IMR-90 (cell line): ENCODE results near the gene TAGLN2. TPM values are rescaled to one million over a fixed set of nuclear protein-coding genes. Genes with fewer than 3 reads are reported as not detected.

Experiments used
- ATAC-seq: fragments of 200-7000 bp; cut with Tn5 transposase; 2 replicates; pipeline ENCODE4 v1.9.1; 2020; ENCODE audit warnings: low read depth, mild to moderate bottlenecking, moderate library complexity
- BruUV-seq: library from RNA; stranded (reverse); fragments of 400-500 nt; replicated peaks from 2 replicates; lab custom pipeline; 2021; lab: Mats Ljungman, UMichigan
- CTCF ChIA-PET: fragments of 300-600 bp; formaldehyde crosslinking; extraction: SDS; loops from one replicate; lab custom pipeline; 2021; ENCODE audit warnings: antibody characterized with exemption; lab: Yijun Ruan, JAX
- POLR2A ChIA-PET: fragments of 300-600 bp; sonication (Branson Sonifier 250); formaldehyde crosslinking; loops from one replicate; lab custom pipeline; 2022; ENCODE audit warnings: antibody characterized with exemption; ENCODE audit not compliant: unreplicated experiment; lab: Charles Lee
- DNase-seq: peaks from one replicate; pipeline ENCODE4 v3.0.0; 2013
- H2AFZ ChIP-seq: replicated peaks from 2 replicates; pipeline ENCODE3; 2013; ENCODE audit warnings: low read length, mild to moderate bottlenecking; ENCODE audit not compliant: poor library complexity
- H2AK5ac ChIP-seq: 2 replicates; pipeline ENCODE4 v1.6.1; 2013; ENCODE audit warnings: low read depth, low read length, inconsistent platforms
- H2AK9ac ChIP-seq: replicated peaks from 2 replicates; pipeline ENCODE3; 2013; ENCODE audit warnings: mild to moderate bottlenecking, low read depth, low read length, moderate library complexity; ENCODE audit not compliant: poor library complexity
- H2BK120ac ChIP-seq: 2 replicates; pipeline ENCODE4 v1.6.1; 2013; ENCODE audit warnings: low read depth, low read length, inconsistent platforms
- H2BK15ac ChIP-seq: 3 replicates; pipeline ENCODE4 v1.6.1; 2013; ENCODE audit warnings: low read depth, low read length, inconsistent platforms
- H2BK20ac ChIP-seq: 2 replicates; pipeline ENCODE4 v1.6.1; 2013; ENCODE audit warnings: low read depth, mild to moderate bottlenecking, inconsistent platforms, low read length, moderate library complexity
- H2BK5ac ChIP-seq: 2 replicates; pipeline ENCODE4 v1.6.1; 2013; ENCODE audit warnings: mild to moderate bottlenecking, low read depth, low read length, inconsistent platforms; ENCODE audit not compliant: poor library complexity, severe bottlenecking
- H3K14ac ChIP-seq: replicated peaks from 2 replicates; pipeline ENCODE4 v1.6.1; 2013; ENCODE audit warnings: low read depth, low read length, inconsistent platforms
- H3K18ac ChIP-seq: 2 replicates; pipeline ENCODE4 v1.6.1; 2013; ENCODE audit warnings: low read depth, low read length, control low read depth
- H3K23ac ChIP-seq: 2 replicates; pipeline ENCODE4 v1.6.1; 2013; ENCODE audit warnings: low read depth, low read length, inconsistent platforms
- H3K27ac ChIP-seq: 2 replicates; pipeline ENCODE4 v1.5.1; 2013; ENCODE audit warnings: mild to moderate bottlenecking, control low read depth, low read length; ENCODE audit not compliant: insufficient read depth
- H3K27me3 ChIP-seq: 2 replicates; pipeline ENCODE4 v1.6.1; 2013; ENCODE audit warnings: low read length; ENCODE audit not compliant: control insufficient read depth, insufficient read depth
- H3K36me3 ChIP-seq: 2 replicates; pipeline ENCODE4 v1.6.1; 2013; ENCODE audit warnings: low read length, mixed read lengths; ENCODE audit not compliant: control insufficient read depth, insufficient read depth
- H3K4ac ChIP-seq: 2 replicates; pipeline ENCODE4 v1.6.1; 2013; ENCODE audit warnings: low read depth, low read length, inconsistent platforms
- H3K4me1 ChIP-seq: 2 replicates; pipeline ENCODE4 v1.6.1; 2013; ENCODE audit warnings: low read length, mixed read lengths; ENCODE audit not compliant: control insufficient read depth, insufficient read depth
- H3K4me2 ChIP-seq: 2 replicates; pipeline ENCODE4 v1.6.1; 2013; ENCODE audit warnings: low read depth, mild to moderate bottlenecking, control low read depth, low read length, moderate library complexity
- H3K4me3 ChIP-seq: 2 replicates; pipeline ENCODE4 v1.5.1; 2013; ENCODE audit warnings: low read depth, mild to moderate bottlenecking, control low read depth, low read length, moderate library complexity; ENCODE audit not compliant: insufficient read depth
- H3K56ac ChIP-seq: 2 replicates; pipeline ENCODE4 v1.6.1; 2013; ENCODE audit warnings: low read length, inconsistent platforms; ENCODE audit not compliant: insufficient read depth; ENCODE audit errors: extremely low read depth
- H3K79me1 ChIP-seq, 2 experiments: 2 replicates each; pipeline ENCODE4 v1.6.1; 2013; ENCODE audit warnings: low read length in 2 of 2, inconsistent platforms in 1 of 2, low read depth in 1 of 2
- H3K9ac ChIP-seq: 2 replicates; pipeline ENCODE4 v1.6.1; 2013; ENCODE audit warnings: low read depth, low read length, control low read depth
- H3K9me1 ChIP-seq: 2 replicates; pipeline ENCODE4 v1.6.1; 2013; ENCODE audit warnings: low read length, inconsistent platforms; ENCODE audit not compliant: insufficient read depth
- H3K9me3 ChIP-seq: 2 replicates; pipeline ENCODE4 v1.6.1; 2013; ENCODE audit warnings: low read length; ENCODE audit not compliant: control insufficient read depth, insufficient read depth
- H4K20me1 ChIP-seq: 2 replicates; pipeline ENCODE4 v1.6.1; 2013; ENCODE audit warnings: low read length, inconsistent platforms; ENCODE audit not compliant: insufficient read depth
- H4K5ac ChIP-seq: 2 replicates; pipeline ENCODE4 v1.6.1; 2013; ENCODE audit warnings: mild to moderate bottlenecking, low read depth, low read length, control low read depth
- H4K8ac ChIP-seq, 2 experiments: 2 replicates each; pipeline ENCODE4 v1.6.1; 2013; ENCODE audit warnings: low read depth in 2 of 2, low read length in 2 of 2, control low read depth in 1 of 2, inconsistent platforms in 1 of 2
- H4K91ac ChIP-seq: 2 replicates; pipeline ENCODE4 v1.6.1; 2013; ENCODE audit warnings: low read depth, low read length, inconsistent platforms; ENCODE audit not compliant: insufficient read depth
- BHLHE40 ChIP-seq: fragments of 150-350 bp; IDR thresholded peaks from 2 replicates; pipeline ENCODE4 v1.6.1; 2016; ENCODE audit warnings: mild to moderate bottlenecking, low read depth, low read length
- CEBPB ChIP-seq: IDR thresholded peaks from 2 replicates; pipeline ENCODE4 v1.6.1; 2012; ENCODE audit warnings: low read depth, low read length, improper control_type of control experiment
- CTCF ChIP-seq: conservative IDR thresholded peaks from 2 replicates; pipeline ENCODE4 v1.5.1; 2012; ENCODE audit warnings: mild to moderate bottlenecking, low read depth, low read length, improper control_type of control experiment
- ELK1 ChIP-seq: fragments of 150-350 bp; IDR thresholded peaks from 2 replicates; pipeline ENCODE4 v1.6.1; 2016; ENCODE audit warnings: low read depth, mild to moderate bottlenecking, low read length, moderate library complexity, borderline replicate concordance
- FOS ChIP-seq: fragments of 150-350 bp; IDR thresholded peaks from 2 replicates; pipeline ENCODE4 v1.6.1; 2016; ENCODE audit warnings: low read depth, low read length
- POLR2A ChIP-seq: IDR thresholded peaks from 2 replicates; pipeline ENCODE4 v1.6.1; 2012; ENCODE audit warnings: mild to moderate bottlenecking, low read depth, low read length
- RCOR1 ChIP-seq: IDR thresholded peaks from 2 replicates; pipeline ENCODE4 v1.6.1; 2012; ENCODE audit warnings: mild to moderate bottlenecking, low read length, improper control_type of control experiment; ENCODE audit not compliant: insufficient replicate concordance
- RFX5 ChIP-seq: IDR thresholded peaks from 2 replicates; pipeline ENCODE4 v1.8.0; 2012; ENCODE audit warnings: low read depth, mild to moderate bottlenecking, low read length, moderate library complexity
- USF2 ChIP-seq: fragments of 150-350 bp; IDR thresholded peaks from 2 replicates; pipeline ENCODE4 v1.6.1; 2017; ENCODE audit warnings: mild to moderate bottlenecking, antibody characterized with exemption, low read length, low read depth
- WGBS, 2 experiments: methylation state at CpG; one replicate each; pipeline versions ENCODE4 v1.1.5 to v1.1.7; 2013; ENCODE audit warnings: missing lambda C conversion rate in 2 of 2; ENCODE audit not compliant: insufficient read length in 1 of 2; ENCODE audit errors: extremely low coverage in 2 of 2; 5-methylcytosine and 5-hydroxymethylcytosine counted together
- dilution Hi-C: fragments of 300-500 bp; cut with HindIII; formaldehyde crosslinking; loops from one replicate; pipeline ENCODE4 v1.14.3; 2018; ENCODE audit warnings: low sequenced_read_pairs; ENCODE audit not compliant: unreplicated experiment
- in situ Hi-C: fragments of 300-500 bp; cut with MboI; formaldehyde crosslinking; loops from 3 replicates; pipeline ENCODE4 v1.14.3; 2019; ENCODE audit warnings: low sequenced_read_pairs, inconsistent platforms, mixed read lengths
- intact Hi-C: fragments of 100-400 bp; cut with micrococcal nuclease; formaldehyde crosslinking; loops from 2 replicates; pipeline ENCODE4 v1.10.0; 2022
- polyA plus RNA-seq, 3 experiments: library from polyadenylated mRNA; depleted of rRNA; stranded (reverse); fragments of >200 nt; gene quantifications; 2 replicates each; pipeline ENCODE4 v1.2.3, GENCODE V29; 2012; ENCODE audit warnings: low replicate concordance in 1 of 3
- total RNA-seq: library from RNA; depleted of rRNA; stranded (reverse); fragments of >200 nt; gene quantifications from 2 replicates; pipeline ENCODE4 v1.2.3, GENCODE V29; 2012

The TAGLN2 gene
- total and polyA plus RNA-seq, 2 of the 4 experiments (the other 2 are of a cell fraction) = 440 to 634 TPM

GRCh38 chr1:159942632-159943277, 17.4 kb upstream of the TAGLN2 start:
- peaks cover 78% of the 10 kb centered on the region for H3K27me3 ChIP-seq
- no peak overlapping the region for H3K18ac ChIP-seq
- no peak overlapping the region for H4K5ac ChIP-seq
- dilution Hi-C loops (no loop called here), in situ Hi-C loops (no loop called here), intact Hi-C loops (loop anchor here (10.0 kb wide), 1 partner anchor 432 kb away; no protein-coding TSS in a partner anchor)
- no peak overlapping the region for H4K8ac ChIP-seq
- H2BK120ac ChIP-seq = no peak overlapping the region
- H3K4me3 ChIP-seq = no peak overlapping the region
- H4K91ac ChIP-seq = no peak overlapping the region
- no peak overlapping the region for H2BK5ac ChIP-seq
- H3K4ac ChIP-seq = no peak overlapping the region
- no peak overlapping the region for H2BK15ac ChIP-seq
- H2AK9ac ChIP-seq = no peak overlapping the region
- H3K56ac ChIP-seq = no peak overlapping the region
- no peak overlapping the region for H3K23ac ChIP-seq
- TF ChIP-seq ELK1 (no peak), FOS (no peak), CEBPB (no peak), CTCF (no peak), RCOR1 (no peak), RFX5 (no peak), USF2 (no peak), POLR2A (no peak), BHLHE40 (no peak)
- H3K4me2 ChIP-seq = no peak overlapping the region
- no peak for DNase-seq
- no peaks in the 10 kb centered on the region for H3K9me1 ChIP-seq
- no peaks in the 10 kb centered on the region for H3K36me3 ChIP-seq
- H2BK20ac ChIP-seq = no peak overlapping the region
- no peaks in the 10 kb centered on the region for H3K79me1 ChIP-seq
- no peaks in the 10 kb centered on the region for H3K9me3 ChIP-seq
- H3K9ac ChIP-seq = no peak overlapping the region
- no peak overlapping the region for H3K27ac ChIP-seq
- ChIA-PET CTCF (no interaction called here), POLR2A (no interaction called here)
- 60% methylated on average over 4 of the region's 15 CpGs; no CpG with 5 or more reads in 1 of the 2 experiments for WGBS, 2 experiments
- no peak overlapping the region for H2AFZ ChIP-seq
- H3K14ac ChIP-seq = no peak overlapping the region
- ATAC-seq = no peak
- H3K4me1 ChIP-seq = no peaks in the 10 kb centered on the region
- no peaks in the 10 kb centered on the region for H4K20me1 ChIP-seq
- no peak overlapping the region for H2AK5ac ChIP-seq
- BruUV-seq = no TSS peak
